ENCODE measurements around the gene IL1A.

IL1A gene

GRCh38 chr2:112791019-112791418 lies 6.7 kb upstream of the IL1A start:
- no peak for DNase-seq

GRCh38 chr2:112790305-112790704 lies 6.0 kb upstream of the IL1A start:
- DNase-seq: no peak

- DNase-seq: no peak
These were observed 4.9 kb upstream of the IL1A start for GRCh38 chr2:112789186-112789585.

GRCh38 chr2:112788653-112789052 lies 4.4 kb upstream of the IL1A start:
- no peak for DNase-seq

GRCh38 chr2:112787729-112788393 lies 3.6 kb upstream of the IL1A start:
- DNase-seq: no peak

- no peak for DNase-seq
These were observed 3.0 kb upstream of the IL1A start for GRCh38 chr2:112787294-112787693.

GRCh38 chr2:112783187-112783714 lies 1.0 kb downstream of the IL1A start:
- DNase-seq: no peak

GRCh38 chr2:112782234-112782799 lies 2.0 kb downstream of the IL1A start:
- no peak for DNase-seq

GRCh38 chr2:112779598-112779997 lies 4.7 kb downstream of the IL1A start:
- no peak for DNase-seq

GRCh38 chr2:112777036-112777435 lies 7.3 kb downstream of the IL1A start:
- DNase-seq: no peak

GRCh38 chr2:112776113-112776512 lies 8.2 kb downstream of the IL1A start:
- DNase-seq: no peak

- no peak for DNase-seq
These were observed 9.6 kb downstream of the IL1A start for GRCh38 chr2:112774536-112775285.

- DNase-seq: no peak
These were observed 10.7 kb downstream of the IL1A start for GRCh38 chr2:112773556-112773955.

GRCh38 chr2:112772911-112773475 lies 11.3 kb downstream of the IL1A start:
- DNase-seq: no peak

GRCh38 chr2:112772322-112772721 lies 12.0 kb downstream of the IL1A start:
- no peak for DNase-seq

GRCh38 chr2:112768432-112768831 lies 15.9 kb downstream of the IL1A start:
- DNase-seq: no peak

- DNase-seq: no peak
These were observed 16.5 kb downstream of the IL1A start for GRCh38 chr2:112767693-112768330.

- no peak for DNase-seq
These were observed 19.0 kb downstream of the IL1A start for GRCh38 chr2:112765251-112765650.

GRCh38 chr2:112764071-112765044 lies 19.9 kb downstream of the IL1A start, which contains the start of gene CKAP2L:
Gene CKAP2L, minus strand, starts transcription at chr2:112764609. Its CDS starts 11 bp downstream, at chr2:112764598.
- peak; percentile 90 to 96 (median 92) for DNase-seq

GRCh38 chr2:112762276-112762675 lies 22.0 kb downstream of the IL1A start:
- DNase-seq: no peak

GRCh38 chr2:112760149-112760548 lies 24.1 kb downstream of the IL1A start:
- no peak for DNase-seq

GRCh38 chr2:112758711-112759110 lies 25.6 kb downstream of the IL1A start:
- DNase-seq: no peak
